ENCODE measurements around the gene TOB2.
"Not testable (repeated sequence)": the region's sequence is repeated elsewhere in the genome, so short reads cannot be mapped to it uniquely, and the experiment has no call there.

The TOB2 gene

DNA sequence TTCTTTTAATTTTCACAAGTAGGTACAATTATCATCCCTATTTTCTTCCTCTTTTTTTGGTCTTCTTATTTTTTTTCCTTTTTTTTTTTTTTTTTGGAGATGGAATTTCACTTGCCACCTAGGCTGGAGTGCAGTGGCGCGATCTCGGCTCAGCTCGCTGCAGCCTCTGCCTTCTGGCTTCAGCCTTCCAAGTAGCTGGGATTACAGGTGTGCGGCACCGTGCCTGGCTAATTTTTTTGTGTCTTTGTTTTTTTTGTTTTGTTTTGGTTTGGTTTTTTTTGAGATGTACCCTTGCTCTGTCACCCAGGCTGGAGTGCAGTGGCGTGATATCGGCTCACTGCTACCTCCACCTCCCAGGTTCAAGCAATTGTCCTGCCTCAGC is 16.7 kb downstream of the TOB2 start:
- DNase-seq (ENCODE audit: low read depth in 2 of 3, low spot score in 2 of 3), result no peak

DNA sequence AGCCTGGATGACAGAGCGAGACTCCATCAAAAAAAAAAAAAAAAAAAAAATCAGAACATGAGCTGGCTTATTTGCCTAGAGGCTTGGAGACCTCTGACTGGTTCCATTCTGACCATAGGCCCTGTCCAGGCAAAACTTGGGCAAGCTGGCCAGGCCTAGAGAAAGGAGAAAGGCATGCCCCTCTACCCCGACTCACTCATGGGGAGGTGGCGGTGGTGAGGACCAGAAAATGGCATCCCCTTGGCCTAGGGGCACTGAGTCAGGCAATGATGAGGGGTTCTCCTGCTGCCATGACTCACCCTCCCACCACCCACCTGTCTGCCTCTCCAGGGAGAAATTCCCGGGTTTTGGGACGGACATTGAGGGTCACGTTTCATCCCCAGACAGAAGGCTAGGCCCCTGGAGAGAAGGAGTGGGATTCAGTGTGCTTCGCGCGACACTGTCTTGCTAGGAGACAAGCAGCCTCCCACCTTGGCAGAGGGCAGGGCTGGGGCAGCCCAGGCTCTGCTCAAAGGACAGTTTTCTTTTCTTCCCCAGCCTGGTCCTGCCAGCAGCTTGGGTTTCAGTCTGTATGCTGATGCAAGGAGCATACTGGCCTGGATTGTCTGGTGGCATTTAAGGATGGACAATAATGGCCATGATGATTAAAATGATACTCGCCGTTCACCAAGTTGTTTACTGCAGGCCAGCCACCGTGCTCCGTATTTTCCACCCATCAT is 17.2 kb downstream of the TOB2 start:
- DNase-seq (ENCODE audit: low read depth in 2 of 3, low spot score in 2 of 3), result no peak

DNA sequence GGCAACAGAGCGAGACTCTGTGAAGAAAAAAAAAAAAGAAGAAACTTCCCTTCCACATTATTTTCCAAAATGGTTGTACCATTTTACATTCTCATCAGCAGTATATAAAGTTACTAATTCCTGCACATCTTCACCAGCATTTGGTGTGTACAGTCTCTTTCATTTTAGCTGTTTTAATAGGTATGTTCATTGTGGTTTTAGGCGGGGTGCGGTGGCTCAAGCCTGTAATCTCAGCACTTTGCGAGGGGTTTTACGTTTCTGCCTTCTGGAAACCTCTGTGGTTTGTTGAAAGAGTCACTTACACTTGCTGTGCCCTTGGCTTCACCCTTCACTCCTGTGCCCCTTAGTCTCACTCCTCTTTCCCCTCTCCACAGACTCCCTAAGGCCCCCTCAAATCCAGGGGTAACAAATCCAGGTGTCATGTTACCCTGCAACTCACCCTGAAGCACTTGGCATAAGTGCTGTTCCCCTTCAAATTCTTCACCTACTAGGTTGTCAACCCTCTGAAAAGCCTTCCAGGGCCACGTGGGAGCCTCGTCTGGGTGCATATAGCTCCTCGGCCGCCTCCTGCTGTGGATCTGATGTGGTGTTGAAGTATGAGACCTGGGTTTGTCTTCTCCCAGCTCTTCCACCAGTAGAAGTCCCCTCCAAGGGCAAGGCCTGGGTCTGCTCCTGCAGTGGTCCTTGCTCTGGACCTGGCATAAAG is 20.8 kb downstream of the TOB2 start:
- DNase-seq (ENCODE audit: low read depth in 2 of 3, low spot score in 2 of 3), result no peak

DNA sequence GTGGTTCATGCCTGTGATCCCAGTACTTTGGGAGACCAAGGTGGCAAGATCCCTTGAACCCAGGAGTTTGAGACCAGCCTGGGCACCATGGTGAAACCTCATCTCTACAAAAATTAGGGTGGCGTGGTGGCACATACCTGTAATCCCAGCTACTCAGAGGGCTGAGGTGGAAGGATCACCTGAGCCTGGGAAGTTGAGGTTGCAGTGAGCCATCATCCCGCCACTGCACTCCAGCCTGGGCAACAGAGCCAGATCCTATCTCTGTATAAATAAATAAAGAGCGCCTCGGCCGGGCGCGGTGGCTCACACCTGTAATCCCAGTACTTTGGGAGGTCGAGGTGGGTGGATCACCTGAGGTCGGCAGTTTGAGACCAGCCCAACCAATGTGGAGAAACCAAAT is 27.9 kb downstream of the TOB2 start:
- DNase-seq (ENCODE audit: low read depth in 2 of 3, low spot score in 2 of 3), result no peak

DNA sequence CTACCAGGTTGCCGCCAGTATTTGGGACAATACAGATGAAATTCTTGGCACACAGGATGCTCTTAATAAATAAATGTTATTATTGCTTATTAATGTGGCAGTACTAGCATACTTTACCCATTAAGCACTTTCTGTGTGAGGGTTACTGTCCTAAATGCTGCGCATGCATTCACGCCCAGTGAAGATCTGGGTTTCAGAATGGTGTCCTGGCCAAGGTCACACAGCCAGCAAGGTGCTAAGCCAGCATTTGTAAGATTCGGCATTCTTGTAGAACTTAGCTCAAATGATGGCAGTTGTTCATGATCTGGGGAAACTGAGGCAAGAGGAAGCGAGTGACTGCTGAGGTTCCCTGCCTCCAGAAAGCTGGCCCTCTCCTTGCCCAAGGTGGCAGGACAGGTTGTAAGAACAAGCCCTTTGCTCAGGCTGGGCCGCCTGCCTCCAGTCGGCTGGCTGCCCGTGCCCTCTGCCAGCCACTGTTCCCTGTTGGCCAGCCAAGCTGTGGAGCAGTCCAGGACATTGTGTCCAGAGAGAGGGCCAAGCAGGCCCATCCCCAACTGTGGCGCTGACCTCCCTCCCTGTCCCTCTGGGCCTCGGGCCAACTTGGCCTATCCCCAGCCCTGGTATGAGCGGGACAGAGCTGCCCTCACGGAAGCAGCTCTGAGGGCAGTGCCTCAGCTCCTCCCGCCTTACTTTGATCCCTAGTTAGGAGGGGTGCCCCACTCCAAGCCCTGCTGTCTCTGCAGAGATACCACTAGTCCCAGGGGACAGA is 28.8 kb downstream of the TOB2 start:
- no peak for DNase-seq (ENCODE audit: low read depth in 2 of 3, low spot score in 2 of 3)

DNA sequence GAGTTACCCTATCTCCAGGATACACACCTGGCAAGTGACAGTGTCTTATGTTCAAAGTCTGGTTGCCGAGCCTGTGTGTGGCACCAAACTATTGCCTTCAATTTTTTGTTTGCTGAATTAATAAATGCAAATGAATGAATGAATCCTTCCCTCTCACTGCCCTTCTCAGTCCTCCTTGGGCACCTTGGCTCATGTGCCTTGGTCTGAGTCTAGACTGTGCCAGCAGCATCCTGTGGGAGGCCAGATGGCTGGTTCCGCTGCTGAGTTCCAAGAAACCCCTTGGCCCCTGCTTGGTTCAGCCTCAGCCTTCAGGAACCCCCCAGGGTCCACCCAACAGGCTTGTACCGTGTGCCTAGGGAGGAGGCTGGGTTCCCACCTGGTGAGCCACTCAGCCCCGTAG is 31.0 kb downstream of the TOB2 start:
- no peak for DNase-seq (ENCODE audit: low read depth in 2 of 3, low spot score in 2 of 3)

DNA sequence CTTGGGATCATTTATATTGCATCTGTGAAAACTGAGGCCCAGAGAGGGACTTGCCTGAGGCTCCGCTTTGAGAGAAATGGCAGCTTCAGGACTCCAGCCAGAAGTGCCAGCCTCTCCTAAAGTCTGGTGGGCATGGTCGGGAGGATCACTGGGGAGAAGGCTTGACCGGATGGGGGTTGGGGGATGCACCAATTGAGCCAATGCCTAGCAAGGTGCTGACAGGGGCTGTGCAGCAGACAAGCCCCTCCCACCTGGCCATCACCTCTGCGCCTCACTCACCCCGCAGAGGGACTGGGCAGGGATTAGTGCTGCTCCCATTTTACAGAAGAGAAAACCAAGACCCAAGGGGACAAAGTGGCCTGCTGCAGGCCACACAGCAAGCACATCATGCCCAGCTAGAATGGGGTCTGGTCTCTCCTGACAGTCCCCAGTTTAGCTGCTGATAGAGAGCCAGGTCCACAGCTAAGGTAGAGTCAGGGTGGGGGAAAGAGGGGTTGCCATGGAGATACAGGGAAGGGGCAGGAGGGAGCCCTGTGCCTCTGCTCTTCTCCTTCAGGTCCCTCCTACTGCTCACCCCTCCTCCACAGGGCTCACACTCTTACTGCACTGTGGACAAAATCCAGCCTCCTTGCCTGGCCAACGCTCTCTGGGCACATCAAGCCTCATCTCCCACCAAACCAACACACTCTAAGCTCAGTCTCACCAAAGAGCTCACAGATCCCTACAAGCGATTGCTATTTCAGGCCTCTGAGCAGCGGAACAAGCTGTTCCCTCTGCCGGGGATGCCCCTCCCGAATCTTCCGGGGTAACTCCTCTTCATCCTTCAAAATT is 35.4 kb downstream of the TOB2 start:
- DNase-seq (ENCODE audit: low read depth in 2 of 3, low spot score in 2 of 3), result no peak

DNA sequence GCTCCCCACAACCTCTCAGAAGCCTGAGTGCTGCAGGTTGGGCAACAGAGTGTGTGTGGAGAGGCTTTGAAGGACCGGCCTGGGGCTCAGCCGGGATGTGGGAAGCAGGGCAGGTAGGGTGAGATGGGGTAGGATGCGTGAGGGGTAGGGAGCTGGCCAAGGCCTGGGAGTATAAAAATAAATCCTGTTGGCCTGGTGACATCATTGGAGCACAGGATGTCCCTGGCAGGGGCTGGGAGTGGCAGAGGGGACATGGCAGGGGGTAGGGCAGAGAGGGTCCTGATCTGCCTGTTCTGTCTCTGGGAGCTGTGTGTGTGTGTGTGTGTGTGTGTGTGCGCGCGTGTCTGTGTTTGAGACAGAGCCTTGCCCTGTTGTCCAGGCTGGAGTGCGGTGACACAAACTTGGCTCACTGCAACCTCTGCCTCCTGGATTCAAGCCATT is 36.3 kb downstream of the TOB2 start:
- DNase-seq (ENCODE audit: low read depth in 2 of 3, low spot score in 2 of 3), result no peak

DNA sequence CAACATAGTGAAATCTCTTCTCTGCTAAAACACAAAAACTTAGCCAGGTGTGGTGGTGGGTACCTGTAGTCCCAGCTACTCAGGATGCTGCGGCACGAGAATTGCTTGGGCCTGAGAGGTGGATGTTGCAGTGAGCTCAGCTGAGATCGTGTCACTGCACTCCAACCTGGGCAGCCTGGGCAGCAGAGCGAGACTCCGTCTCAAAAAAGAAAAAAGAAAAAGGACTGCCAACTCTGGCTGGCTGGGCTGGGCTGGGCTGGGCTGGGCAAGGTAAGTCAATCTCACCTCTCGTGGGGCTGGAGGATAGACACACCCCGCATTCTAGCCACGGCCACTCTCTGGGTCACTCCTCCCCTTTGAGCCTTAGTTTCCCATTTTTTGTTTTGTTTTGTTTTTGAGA is 37.9 kb downstream of the TOB2 start:
- no peak for DNase-seq (ENCODE audit: low read depth in 2 of 3, low spot score in 2 of 3)

DNA sequence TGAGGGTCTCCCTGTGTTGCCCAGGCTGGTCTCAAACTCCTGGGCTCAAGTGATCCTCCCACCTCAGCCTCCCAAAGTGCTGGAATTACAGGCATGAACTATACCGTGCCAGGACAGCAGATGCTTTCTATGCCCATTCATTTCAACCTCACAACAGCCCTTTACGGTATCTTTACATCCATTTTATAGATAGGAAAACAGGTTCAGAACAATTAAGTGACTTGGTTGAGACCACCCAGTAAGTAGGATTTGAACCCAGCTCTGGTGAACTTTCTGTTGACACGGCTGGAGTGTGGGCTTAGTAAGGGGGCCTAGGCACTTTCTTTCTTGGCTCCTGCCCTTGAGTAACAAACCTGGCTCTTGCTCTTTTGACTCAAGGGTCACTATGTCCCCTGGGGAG is 39.2 kb downstream of the TOB2 start:
- no peak for DNase-seq (ENCODE audit: low read depth in 2 of 3, low spot score in 2 of 3)

DNA sequence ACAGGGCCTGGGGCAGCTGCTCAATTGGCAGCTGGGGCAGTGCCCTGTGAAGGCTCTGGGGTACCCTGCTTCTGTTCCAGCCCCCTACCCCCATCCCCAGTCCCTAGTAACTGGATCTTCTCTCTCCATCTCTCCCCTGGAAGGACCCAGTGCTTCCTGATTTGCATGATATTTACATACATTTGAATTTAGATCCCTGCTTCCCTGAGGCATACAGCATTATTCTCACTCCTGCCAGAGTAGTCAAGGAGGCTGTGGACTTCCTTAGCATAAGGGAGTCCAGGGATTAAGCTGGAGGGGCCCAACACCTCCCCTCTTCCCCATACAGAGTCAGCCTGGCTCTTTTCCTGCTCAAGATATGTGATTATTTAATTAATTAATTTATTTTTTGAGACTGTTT is 40.2 kb downstream of the TOB2 start:
- no peak for DNase-seq (ENCODE audit: low read depth in 2 of 3, low spot score in 2 of 3)

DNA sequence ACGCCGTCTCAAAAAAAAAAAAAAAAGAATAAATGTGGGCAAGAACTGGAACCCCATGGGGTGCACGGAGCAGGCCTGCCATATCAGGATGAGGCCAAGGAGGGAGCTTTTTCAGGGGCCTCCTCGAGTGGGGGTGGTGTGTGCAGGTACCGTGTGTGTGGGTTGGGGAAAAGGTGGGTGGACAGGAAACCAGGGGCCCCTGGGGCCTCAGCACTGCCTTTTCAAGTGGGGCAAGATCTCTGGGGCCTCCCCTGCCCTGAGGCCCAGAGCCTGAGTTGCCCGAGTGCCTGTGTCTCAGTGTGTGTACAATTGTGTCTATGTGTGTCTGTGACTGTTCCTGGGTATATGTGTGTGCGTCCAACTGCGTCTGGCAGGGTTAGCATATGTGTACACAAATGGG is 41.0 kb downstream of the TOB2 start:
- no peak for DNase-seq (ENCODE audit: low read depth in 2 of 3, low spot score in 2 of 3)

DNA sequence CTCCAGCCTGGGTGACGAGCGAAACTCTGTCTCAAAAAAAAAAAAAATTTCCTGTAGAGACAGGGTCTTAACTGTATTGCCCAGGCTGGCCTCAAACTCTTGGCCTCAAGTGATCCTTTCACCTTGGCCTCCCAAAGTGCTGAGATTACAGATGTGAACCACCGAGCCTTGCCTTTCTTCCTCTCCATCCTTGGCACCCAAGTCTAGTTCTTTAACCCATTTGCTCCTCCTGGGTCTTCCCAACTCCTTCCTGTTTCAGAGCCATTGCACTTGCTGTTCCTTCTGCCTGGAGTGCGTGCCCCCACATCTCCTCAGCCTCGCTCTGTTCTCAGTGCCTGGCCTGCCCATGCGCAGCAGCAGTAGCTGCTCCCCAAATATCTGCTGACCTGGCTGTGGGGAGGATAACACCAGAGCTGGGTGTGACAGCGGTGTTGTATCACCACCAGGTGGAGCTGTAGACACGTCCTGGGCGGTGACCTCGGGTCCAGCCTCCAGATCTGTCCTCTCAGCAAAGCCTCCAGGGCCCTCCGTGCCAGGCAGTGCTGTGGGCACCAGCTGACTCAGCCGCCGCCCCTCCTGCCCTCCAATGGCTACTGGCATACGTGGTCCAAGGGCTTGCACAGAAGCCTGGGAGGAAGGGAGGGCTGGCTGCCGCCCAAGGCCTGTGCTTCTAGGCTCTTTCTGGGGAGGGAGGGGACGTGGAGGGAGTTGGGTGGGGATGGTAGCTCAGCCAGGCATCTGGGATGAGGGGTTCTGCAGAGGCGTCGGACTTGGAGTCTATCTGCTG is 42.9 kb downstream of the TOB2 start:
- DNase-seq (ENCODE audit: low read depth in 2 of 3, low spot score in 2 of 3), result peak; percentile 55 to 69 (median 66)

DNA sequence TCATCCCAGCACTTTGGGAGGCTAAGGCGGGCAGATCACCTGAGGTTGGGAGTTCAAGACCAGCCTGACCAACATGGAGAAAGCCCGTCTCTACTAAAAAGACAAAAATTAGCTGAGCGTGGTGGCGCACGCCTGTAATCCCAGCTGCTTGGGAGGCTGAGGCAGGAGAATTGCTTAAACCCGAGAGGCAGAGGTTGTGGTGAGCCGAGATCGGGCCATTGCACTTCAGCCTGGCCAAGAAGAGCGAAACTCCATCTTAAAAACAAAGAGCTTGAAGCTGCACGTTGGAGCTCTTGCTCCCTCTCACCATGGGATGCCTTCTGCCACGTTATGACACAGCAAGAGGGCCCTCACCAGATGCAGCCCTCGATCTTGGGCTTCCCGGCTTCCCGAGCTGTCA is 43.8 kb downstream of the TOB2 start:
- DNase-seq (ENCODE audit: low read depth in 2 of 3, low spot score in 2 of 3), result not testable (repeated sequence)

DNA sequence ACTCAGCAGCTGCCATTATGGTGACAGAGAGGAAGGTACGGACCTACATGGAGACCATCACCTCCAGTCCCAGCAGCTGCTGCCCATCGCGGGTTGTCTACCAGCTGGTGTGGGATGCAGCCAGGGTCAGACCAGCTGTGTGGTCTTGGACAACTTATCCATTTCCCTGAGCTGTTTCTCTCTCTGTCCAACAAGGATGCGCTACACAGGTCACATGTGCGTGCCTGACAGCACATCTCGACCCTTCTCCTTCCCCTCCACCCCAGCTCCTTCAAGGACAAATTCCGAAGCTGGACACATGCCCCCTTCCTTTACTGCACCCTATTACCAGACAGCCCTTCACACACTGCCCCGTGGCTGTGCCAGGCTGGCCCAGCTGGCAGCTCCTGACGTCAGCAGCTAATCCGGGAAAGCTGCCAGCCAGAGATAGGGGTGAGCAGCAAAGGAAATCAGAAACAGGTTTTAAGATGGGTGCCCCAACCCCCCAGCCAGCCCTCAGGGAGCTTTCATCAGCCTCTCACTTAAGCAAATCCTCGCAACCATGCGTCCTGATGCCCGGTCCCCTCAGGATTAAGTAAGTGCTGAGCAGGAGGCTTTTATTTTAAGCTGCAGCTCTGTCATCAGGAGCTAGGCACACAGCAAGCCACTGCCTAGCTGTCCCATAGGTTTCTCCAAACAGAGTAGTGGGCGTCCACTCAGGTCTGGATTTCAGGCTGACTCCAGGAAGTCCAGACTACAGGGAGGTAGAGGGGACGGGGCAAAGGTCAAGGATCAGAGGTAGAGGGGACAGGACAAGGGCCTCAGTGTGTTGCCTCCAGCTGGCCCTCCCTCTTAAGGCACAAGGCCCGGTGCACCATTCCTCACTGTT is 44.6 kb downstream of the TOB2 start:
- DNase-seq (ENCODE audit: low read depth in 2 of 3, low spot score in 2 of 3), result no peak

DNA sequence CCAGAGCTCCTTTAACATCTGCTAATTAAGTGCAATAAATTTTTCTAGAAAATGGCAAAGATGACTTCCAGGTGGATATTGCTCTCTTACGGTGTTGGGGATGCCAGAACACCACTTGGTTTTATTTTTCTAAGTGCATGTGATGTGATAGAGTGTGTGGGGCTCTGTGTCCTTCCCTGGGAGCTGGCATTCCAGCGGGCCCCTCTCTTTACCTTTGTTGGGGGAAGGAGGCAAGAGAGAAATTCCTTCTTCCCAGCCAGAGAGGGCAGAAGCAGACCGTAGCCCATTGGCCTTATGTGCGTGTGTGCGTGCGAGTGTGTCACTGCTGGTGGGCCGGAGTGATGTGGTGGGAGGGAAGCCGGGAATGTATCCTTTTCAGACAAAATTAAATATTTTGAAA is 47.7 kb downstream of the TOB2 start:
- DNase-seq (ENCODE audit: low read depth in 2 of 3, low spot score in 2 of 3), result no peak

DNA sequence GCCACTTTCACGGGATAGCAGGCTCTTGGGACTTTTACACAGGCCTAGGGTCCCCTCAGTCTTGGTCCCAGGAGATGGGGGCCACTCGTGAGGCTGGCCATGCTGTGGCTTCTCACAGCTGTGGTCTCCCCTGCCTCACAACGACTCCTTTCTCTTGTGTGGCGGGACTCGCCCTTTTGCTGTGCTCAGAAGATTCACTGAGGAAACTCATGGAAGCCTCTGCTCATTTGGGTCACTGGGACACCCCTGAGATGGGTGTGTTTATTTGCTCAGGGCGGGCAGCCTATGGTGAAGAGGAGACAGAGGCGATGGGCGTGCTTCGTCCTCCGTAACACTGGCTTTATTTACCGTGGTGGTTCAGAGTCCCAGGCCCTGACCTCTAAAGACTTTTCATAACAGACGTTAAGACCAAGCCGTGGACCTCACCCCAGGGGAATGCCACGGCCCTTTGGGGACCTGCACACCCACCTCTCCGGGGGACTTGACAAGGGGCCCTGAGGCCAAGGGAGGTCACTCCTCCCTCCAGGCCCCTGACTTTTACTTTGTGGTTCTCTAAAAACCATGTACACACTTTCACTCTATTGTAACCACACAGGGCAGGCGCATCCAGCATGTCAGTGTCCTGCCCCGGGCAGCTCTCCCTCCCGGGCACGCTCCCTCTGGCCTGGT is 49.3 kb downstream of the TOB2 start:
- DNase-seq (ENCODE audit: low read depth in 2 of 3, low spot score in 2 of 3), result no peak

DNA sequence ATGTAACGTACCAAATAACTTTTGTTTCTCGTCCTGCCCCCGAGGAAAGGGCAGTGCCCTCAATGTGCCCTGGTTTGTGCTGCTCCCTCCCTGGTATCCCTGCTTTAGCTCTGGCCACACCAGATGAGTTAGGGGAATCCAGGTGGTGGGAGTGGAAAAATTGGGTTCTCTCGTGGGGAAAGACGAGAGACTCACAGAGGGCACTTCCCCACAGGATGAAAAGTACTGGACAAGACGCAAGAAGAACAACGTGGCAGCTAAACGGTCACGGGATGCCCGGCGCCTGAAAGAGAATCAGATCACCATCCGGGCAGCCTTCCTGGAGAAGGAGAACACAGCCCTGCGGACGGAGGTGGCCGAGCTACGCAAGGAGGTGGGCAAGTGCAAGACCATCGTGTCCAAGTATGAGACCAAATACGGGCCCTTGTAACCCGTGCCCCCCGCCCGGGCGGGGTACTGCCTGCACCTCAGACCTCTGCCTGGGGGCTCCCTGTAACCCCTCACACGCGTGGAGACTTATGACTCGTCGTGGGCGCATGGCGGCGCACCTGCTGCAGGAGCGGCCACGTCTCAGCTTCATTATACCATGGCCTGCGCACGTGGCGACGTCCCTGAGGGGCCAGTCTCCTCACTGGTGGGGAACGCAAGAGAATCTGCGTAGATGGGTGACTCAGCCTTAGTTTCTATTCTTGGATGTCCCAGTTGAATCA is 50.9 kb downstream of the TOB2 start:
- no peak for DNase-seq (ENCODE audit: low read depth in 2 of 3, low spot score in 2 of 3)

DNA sequence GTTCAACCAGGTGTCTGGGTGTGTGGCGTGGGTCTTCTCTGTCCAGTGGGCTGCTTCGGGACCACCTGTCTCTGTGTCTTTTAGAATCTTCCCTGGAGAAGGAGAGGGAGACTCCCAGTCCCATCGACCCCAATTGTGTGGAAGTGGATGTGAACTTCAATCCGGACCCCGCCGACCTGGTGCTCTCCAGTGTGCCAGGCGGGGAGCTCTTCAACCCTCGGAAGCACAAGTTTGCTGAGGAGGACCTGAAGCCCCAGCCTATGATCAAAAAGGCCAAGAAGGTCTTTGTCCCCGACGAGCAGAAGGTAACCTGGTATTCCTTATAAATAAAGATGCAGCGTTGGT is 52.6 kb downstream of the TOB2 start:
- no peak for DNase-seq (ENCODE audit: low read depth in 2 of 3, low spot score in 2 of 3)

Data from activated CD8-positive, alpha-beta memory T cell treated with anti-CD3 and anti-CD28 coated beads for 48 hours (primary cell).